Activated CD4-positive, alpha-beta T cell treated with anti-CD3 and anti-CD28 coated beads, Interleukin-2, Interleukin-4, amounts not matched to agents 100 ng/mL and 50 ng/mL, durations not matched to agents 16 hours and 8 hours (primary cell): ENCODE measurements around the gene SRSF8.
A peak's percentile ranks its signal among the peaks of the same experiment; 100 is the strongest.
"Not testable (repeated sequence)": the region's sequence is repeated elsewhere in the genome, so short reads cannot be mapped to it uniquely, and the experiment has no call there.

Experiments used
- DNase-seq: peaks from one replicate; pipeline ENCODE4 v3.0.0-alpha.2; 2020; ENCODE audit warnings: low spot score

The SRSF8 gene

DNA sequence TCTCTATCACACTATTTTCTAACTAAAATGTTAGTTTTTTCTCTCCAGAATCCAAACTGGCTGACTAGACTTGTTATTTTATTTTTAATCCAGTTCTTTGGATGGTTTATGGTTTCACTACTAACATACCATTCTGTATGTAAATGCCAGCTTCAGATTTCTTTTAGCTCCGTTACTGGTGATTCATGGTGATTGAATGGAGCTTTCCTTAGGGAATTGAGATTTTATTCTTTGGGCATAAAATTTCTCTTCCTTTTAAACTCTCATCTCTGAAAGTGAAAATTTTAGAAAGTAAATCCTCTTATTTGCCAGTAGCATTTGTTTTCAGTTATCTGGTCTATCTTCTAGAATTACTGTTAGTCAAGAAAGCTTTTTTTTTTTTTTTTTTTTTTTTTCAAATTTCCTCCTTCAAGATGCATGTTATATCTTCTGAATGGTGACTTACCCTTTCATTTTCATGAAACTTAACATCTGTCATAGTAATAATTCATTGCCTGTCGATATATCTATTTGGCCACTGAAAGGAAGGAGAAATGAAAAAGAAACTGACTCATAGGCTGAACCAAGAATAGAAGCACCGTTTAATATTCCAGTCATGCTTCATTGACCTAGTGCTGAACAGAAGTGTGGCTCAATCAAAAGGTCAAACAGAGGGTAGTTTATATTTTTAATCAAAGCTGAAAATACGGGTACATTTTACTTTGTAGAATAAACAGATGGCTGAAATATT is 29.3 kb downstream of the SRSF8 start:
- peak; percentile 70 for DNase-seq

DNA sequence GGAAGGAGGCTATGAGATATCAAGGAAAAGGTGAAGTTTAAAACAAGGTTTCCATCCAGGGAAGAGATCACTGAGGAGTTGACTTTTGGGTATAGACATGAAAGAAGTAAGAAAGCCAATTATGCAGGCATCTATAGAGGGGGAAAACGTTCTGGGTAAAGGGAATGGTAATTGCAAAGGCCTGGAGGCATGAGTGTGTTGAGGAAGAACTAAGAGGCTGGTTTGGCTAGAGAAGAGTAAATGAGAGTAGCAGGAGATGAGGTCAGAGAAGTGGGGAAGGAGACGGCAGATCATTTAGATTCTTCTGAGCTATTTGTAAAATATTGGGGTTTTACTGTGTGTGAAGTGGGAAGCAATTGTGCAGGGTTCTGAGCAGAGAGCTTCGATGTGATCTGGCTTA is 30.5 kb downstream of the SRSF8 start:
- DNase-seq, result no peak

DNA sequence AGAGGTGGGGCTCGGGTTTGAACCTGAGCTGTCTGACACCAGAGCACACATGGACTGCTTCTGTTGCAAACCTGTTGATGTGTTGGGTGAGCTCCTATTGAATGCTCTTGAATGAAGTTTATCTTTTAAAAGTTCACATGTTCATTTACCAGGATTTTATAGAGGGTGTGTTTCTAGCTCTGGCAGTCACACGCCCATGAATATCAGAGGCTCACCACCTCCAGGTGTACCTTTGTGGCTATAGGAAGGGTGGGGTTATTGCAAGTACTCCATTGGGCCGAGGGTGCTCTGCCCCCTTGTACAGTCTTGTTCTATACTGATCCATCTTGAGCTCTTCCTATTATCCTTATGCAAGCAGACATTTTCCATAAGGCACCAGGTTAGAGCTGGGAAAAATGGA is 32.1 kb downstream of the SRSF8 start:
- no peak for DNase-seq

DNA sequence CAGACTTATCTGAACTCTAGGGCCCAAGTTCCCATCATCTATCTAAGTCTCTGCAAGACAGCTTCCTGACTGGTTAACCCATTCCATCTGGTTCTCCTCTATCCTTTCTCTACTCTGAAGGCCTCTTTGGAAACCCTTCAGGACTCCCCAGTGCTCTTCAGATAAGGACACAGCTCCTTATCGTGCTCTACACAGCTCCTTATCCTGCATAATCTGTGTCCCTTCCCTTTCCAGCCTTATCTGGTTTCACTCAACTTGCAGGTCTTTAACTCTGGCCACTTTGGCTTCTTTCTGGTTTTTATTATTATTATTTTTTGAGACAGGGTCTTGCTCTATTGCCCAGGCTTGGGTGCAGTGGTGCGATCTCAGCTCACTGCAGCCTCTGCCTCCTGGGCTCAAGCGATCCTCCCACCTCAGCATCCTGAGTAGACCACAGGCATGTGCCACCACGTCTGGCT is 33.5 kb downstream of the SRSF8 start:
- DNase-seq, result no peak

DNA sequence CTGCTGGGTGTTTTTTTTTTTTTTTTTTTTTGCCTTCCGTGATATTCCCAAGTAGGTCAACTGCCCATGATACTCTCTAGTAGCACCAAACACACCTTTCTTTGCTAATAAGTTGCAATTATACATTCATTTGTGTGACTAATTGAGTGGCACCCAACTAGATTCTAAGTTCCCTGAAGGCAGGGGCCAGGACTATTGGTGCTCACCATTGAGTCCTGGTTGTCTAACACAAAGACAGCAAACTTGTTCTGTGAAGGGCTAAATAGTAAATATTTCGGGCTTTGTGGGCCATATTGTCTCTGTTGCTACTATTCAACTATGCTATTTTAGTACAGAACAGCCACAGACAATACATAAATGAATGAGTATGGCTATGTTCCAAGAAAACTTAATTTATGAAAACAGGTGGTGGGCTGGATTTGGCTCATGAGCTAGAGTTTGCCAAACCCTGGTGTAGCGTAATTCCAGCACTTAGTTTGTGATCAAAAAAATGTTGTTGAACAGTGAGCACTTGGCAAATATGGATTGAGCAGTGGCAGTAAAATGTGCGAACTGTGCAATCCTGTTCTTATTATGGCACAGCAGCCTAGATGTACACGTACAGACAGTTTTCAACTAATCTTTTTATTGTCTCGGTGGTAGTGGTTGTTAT is 34.3 kb downstream of the SRSF8 start:
- no peak for DNase-seq

DNA sequence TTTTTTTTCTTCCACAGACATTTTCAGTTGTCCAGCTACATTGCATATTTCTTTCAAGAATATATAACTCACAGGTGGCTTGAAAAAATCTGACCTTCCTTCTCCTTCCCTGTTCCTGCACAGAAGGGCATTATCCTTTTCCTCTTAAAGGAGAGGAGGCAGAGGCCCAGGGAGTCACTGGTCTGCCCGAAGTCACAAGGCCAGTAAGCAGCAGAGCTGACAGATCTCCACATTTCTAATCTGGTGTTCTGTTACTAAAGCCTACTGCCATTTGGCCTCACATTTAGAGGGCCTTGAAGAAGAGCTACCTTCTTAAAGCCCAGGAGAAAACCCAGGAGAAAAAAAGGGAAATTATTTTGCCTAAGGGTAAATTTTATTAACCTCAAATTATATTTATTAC is 35.2 kb downstream of the SRSF8 start:
- DNase-seq, result no peak

DNA sequence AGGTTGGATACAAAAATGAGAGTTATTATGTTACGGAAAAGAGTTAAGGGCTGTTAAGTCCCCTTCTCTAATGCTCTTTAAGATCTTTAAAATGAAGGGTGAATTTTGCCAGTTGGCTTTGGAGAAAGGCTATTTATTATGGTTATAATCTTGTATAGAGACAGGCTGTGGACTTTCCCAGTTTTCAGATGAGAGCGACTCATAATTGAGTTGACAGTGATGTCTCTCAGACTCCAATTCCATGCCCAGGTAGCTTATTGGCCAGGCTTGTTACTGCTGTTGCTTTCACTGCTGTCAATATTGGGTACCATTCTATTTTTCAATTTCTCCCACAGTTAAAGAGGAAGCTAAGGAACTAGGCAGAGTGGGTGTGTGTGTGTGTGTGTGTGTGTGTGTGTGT is 36.0 kb downstream of the SRSF8 start:
- no peak for DNase-seq

DNA sequence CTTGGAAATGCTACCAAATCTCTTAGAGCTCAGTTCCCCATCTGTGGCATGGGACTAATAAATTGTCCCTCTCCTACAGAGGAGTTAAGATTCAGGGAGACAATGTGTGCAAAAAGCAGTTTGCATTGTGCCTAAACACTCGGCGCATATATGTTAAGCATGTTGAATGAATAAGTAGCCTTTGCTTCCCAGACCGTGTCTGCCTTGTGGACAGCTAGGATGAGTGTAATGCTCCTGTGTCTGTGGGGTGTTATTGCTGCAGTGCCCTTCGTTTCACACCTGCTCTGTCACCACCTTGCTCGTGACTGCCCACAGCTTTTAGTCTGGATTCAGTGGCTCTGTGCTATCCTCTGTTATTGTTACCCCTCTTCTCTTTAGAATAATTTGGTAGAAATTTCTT is 37.0 kb downstream of the SRSF8 start:
- no peak for DNase-seq

DNA sequence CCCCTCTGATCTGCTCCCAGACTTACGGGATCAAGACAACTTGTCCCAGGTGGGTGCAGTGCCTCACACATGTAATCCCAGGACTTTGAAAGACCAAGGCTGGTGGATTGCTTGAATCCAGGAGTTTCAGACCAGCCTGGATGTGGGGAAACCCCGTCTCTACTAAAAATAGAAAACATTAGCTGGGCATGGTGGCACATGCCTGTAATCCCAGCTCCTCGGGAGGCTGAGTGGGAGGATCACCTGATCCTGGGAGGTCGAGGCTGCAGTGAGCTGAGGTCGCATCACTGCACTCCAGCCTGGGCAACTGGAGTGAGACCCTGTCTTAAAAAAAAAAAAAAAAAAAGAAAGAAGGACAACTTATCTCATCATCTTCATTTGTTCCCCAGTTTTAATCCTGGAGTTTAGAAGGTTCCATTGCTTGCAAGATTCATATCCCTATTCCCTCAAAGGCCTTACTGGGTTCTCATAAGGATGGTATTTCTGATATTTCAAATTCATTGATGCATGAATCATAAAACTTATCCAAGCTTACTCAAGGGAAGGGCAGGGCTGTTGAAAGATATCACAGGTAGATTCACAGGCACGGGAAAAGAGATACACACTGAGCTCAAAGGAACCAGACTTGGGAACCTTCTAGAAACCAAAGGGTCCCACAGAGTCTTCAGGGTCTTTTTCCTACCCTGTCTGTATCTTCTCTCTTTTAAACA is 37.6 kb downstream of the SRSF8 start:
- no peak for DNase-seq

DNA sequence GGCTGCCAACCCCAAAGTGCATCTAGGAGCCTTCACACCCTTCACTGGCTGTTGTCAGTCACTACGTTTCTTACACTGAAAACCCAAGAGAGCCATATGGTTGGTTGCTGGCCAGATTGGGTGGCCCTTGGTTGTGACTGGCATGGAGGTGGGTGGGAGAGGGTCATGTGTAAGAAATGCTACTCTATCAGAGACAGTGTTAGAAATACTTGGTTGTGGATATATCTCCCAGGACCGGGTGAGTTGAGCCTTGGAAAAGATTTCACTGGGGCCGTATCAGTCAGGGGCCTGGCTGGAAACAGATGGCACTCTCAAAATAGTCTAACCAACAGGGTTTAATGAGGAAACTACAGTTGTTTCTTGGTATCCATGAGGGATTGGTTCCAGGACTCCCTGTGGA is 38.1 kb downstream of the SRSF8 start:
- DNase-seq, result no peak

DNA sequence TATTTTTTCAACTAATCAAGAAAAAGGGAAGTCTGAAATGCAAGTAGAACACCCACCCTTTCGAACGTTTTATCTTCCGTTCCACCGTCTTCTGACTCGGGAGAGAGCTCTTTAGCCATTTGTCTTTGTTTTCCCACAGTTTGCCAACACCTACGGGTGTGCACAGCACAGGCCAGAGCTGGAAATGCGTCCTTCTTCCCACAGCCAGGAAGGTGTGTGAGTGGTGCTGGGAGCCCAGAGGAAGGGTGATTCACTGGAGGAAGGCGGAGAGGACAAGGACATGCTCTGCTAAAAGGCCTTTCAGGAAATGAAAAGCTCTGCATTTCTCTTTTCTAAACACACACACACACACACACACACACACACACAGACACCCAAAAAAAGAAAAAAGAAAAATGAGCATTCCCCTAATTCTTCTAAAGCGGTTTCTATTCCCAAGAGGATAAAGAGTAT is 41.5 kb downstream of the SRSF8 start:
- DNase-seq, result no peak

DNA sequence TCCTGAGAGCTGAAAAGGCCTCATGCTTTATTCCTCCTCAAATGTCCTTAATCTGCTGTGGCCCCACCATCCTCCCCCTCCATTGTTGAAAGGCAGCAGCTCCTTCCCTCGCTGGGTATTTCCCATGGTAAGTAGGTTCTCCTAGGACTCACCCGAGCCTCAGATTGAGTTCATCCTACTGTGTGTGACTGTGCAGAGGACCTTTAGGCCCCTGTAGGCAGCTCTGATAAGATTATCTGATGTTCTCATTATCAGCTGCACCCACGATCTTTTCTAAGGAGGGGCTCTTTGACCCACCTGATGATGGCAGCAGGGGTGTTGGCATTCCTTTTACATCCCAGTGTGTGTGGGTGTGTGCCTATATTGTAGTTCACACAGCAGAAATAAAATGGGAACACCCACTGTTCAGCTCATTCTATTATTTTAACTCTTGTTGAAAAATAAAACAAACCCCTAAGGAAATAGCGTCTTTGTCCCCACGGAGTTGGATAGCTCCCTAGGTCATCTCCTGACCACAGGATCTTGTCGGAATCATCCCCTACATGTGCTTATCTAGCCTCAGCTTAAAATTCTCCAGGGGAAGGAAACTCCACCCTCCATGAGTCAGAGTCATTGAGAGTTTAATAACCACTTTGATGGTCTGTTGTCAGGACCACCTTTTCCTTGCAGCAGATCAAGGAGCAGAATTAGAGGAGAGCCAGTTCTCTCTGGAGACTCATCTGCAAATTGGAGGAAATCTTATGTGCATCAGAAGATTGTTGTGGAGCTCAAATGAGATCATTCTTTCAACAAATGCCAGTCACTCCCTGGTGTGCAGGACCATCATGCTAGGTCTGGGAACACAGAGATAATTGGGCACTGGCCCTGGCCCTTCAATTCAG is 42.2 kb downstream of the SRSF8 start:
- no peak for DNase-seq

DNA sequence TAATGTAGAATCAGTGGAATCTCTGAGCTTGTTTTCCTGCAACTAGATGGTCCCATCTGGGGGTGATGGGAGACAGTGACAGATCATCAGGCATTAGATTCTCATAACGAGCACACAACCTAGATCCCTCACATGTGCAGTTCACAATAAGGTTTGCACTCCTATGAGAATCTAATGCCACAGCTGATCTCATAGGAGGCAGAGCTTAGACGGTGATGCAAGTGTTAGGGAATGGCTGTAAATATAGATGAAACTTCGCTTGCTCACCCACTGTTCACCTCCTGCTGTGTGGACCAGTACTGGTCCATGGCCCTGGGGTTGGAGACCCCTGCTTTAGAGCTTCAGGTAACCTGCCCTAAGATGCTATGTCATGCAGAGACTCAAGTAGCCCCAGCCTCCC is 44.8 kb downstream of the SRSF8 start:
- not testable (repeated sequence) for DNase-seq

DNA sequence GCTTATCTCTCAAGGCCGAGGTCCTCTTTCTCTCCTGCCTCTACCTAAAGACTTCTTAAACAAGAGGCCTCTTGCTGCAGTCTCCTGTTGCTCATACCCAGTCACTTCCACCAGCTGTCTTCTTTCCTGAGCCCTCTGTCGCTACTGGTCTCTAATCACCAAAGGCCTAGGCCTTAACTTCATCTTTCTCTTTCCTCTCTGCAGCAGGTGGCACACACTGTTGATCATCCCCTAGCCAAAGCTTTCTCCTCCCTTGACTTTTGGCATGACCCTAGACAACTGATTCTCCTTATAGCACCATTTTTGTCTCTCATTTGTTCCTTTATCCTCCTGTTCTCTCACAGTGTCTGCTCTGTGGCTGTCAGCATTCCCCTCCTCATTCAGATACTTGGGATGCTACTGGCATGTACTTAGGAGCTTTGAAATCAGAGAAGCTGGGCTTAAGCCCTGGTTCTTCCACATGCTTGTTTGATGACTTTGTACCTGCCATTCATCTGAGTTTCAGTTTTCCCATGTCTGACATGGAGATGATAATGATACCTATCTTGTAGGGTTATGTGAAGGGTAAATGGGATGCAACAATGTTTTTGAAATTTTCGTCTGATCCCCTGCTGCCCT is 45.3 kb downstream of the SRSF8 start:
- DNase-seq, result no peak

DNA sequence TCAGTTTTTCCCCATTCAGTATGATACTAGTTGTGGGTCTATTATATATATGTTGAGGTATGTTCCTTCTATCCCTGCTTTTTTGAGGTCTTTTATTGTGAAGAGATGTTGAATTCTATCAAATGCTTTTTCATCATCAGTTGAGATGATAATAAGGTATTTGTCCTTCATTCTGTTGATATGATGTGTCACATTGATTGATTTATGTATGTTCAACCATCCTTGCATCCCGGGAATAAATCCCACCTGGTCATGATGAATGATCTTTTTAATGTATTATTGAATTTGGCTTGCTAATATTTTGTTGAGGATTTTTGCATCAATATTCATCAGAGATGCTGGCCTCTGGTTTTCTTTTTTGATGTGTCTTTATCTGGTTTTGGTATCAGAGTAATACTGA is 48.9 kb downstream of the SRSF8 start:
- DNase-seq, result no peak

DNA sequence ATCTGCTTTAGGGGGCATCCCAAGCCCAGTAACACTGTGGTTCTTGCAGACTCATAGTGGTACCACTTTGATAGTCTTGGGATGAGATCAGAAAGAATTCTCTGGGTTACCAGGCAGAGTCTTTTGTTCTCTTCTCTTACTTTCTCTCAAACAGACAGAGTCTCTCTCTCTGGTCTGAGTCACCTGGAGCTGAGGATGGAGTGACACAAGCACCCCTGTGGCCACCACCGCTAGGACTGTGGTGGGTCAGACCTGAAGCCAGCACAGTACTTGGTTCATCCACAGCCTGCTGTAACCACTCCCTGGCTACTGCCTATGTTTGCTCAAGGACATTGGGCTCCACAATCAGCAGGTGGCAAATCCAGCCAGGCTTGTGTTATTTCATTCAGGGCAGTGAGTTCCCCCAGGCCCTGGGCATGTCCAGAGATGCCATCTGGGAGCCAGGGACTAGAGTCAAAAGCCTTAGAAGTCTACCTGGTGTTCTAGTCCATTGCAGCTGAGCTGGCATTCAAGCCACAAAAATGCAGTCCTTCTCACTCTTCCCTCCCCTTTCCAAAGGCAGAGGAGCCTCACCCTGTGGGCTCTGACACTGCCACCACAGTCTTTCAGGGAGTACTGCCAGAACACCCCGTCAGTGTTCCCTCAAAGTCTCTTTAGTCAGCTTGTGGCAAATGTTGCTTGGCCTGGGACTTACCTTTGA is 52.8 kb downstream of the SRSF8 start:
- DNase-seq, result no peak
